ENCODE measurements around the gene P2RY2.

GRCh38 chr11:73176874-73177155 lies 41.3 kb upstream of the P2RY2 start:
- no peak for TF ChIP-seq EZH2 (IDR thresholded peaks at IDR 0.05; ENCODE audit: borderline replicate concordance, control insufficient read depth, low read depth, low read length)
- no peak for TF ChIP-seq RBBP5 (conservative IDR thresholded peaks at IDR 0.05)
- TF ChIP-seq CTCF (IDR thresholded peaks at IDR 0.05 in 2 of 3, conservative IDR thresholded peaks at IDR 0.05 in 1 of 3; ENCODE audit: control insufficient read depth in 2 of 3, extremely low read depth in 1 of 3, insufficient read depth in 1 of 3, low read depth in 3 of 3, low read length in 3 of 3): no peak
- TF ChIP-seq JUND (IDR thresholded peaks at IDR 0.05; ENCODE audit: low read depth, low read length): no peak
- no peak for TF ChIP-seq ZNF274 (IDR thresholded peaks at IDR 0.05; ENCODE audit: insufficient read depth, insufficient read length)
- TF ChIP-seq POLR2AphosphoS5 (IDR thresholded peaks at IDR 0.05; ENCODE audit: low read length): no peak
- TF ChIP-seq POLR2A (IDR thresholded peaks at IDR 0.05; ENCODE audit: low read depth, low read length): no peak
- no peak for TF ChIP-seq YY1 (IDR thresholded peaks at IDR 0.05; ENCODE audit: low read depth, low read length)
- no peak for TF ChIP-seq CHD2 (IDR thresholded peaks at IDR 0.05; ENCODE audit: borderline replicate concordance, low read depth, low read length)
- no peak for TF ChIP-seq YBX1 (IDR thresholded peaks at IDR 0.05)

All from GM12878 (cell line).